KOPT-K1 (cell line): ENCODE data around the gene RAPGEF2.
"Not testable (repeated sequence)": the region's sequence is repeated elsewhere in the genome, so short reads cannot be mapped to it uniquely, and the experiment has no call there.

Source experiments
- H3K27ac ChIP-seq: fragments of 200-600 bp; sonication (generic); 2 replicates; pipeline ENCODE4 v1.5.1; 2016; ENCODE audit warnings: antibody characterized with exemption, mild to moderate bottlenecking, low read depth, low read length; ENCODE audit not compliant: poor library complexity, severe bottlenecking
- H3K36me3 ChIP-seq: fragments of 200-600 bp; sonication (generic); 2 replicates; pipeline ENCODE4 v1.5.1; 2017; ENCODE audit warnings: antibody characterized with exemption, mild to moderate bottlenecking, low read length, moderate library complexity; ENCODE audit not compliant: insufficient read depth
- H3K9me3 ChIP-seq: fragments of 200-600 bp; sonication (generic); 2 replicates; pipeline ENCODE4 v1.5.1; 2017; ENCODE audit warnings: antibody characterized with exemption, low read length, mild to moderate bottlenecking; ENCODE audit not compliant: insufficient read depth, poor library complexity, severe bottlenecking

The RAPGEF2 gene

DNA sequence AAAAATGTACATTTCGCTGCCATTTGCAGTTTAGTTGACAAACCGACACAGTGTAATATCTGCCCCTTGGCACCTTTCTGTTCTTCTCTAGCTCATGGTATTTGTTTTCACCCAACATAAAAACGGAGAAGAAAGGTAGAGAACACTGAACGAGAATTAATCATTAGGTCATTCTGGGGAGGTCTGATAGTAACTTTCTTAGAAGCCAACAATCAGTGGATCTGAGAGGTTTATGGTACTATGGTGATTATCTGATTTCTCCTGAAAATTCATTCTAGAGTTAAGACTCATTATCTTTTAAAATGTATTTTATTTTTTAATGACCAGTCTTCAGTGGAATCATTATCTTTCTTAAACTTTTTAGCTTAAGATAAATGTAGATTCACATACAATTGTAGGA is 8.5 kb downstream of the RAPGEF2 start:
- H3K36me3 ChIP-seq, result no peaks in the 10 kb centered on the region
- peaks cover 5% of the 10 kb centered on the region for H3K9me3 ChIP-seq
- no peak overlapping the region for H3K27ac ChIP-seq

DNA sequence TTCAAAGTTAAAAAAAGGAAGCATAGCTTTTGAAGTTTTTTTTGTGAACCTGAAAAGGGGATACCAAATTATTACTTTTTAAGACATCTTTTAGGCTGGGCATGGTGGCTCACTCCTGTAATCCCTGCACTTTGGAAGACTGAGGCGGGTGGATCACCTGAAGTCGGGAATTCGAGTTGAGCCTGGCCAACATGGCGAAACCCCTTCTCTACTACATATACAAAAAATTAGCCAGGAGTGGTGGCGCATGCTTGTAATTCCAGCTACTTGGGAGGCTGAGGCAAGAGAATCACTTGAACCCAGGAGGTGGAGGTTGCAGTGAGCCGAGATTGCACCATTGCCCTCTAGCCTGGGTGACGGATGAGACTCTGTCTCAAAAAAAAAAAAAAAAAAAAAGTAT is 10.5 kb downstream of the RAPGEF2 start:
- H3K36me3 ChIP-seq, H3K27ac ChIP-seq, H3K9me3 ChIP-seq: not testable (repeated sequence)

DNA sequence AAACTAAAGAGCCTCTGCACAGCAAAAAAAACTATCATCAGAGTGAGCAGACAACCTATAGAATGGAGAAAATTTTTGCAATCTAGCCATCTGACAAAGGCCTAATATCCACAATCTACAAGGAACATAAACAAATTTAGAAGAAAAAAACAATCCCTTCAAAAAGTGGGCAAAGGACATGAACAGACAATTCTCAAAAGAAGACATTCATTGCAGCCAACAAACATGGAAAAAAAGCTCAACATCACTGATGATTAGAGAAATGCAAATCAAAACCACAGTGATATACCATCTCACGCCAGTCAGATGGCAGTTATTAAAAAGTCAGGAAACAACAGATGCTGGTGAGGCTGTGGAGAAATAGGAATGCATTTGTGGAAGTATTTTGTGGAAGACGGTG is 13.2 kb downstream of the RAPGEF2 start:
- H3K27ac ChIP-seq, H3K36me3 ChIP-seq, H3K9me3 ChIP-seq: not testable (repeated sequence)

DNA sequence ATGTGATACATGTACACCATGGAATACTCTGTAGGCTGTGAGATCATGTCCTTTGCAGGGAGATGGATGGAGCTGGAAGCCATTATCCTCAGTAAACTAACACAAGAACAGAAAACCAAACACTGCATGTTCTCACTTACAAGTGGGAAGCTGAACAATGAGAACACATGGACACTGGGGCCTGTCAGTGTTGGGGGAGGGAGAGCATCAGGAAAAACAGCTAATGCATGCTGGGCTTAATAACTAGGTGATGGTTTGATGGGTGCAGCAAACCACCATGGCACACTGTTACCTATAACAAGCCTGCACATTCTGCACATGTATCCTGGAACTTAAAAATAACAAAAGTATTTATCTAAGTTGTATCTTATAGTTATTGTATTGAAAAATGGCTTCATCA is 13.8 kb downstream of the RAPGEF2 start:
- not testable (repeated sequence) for H3K27ac ChIP-seq, H3K9me3 ChIP-seq, H3K36me3 ChIP-seq

DNA sequence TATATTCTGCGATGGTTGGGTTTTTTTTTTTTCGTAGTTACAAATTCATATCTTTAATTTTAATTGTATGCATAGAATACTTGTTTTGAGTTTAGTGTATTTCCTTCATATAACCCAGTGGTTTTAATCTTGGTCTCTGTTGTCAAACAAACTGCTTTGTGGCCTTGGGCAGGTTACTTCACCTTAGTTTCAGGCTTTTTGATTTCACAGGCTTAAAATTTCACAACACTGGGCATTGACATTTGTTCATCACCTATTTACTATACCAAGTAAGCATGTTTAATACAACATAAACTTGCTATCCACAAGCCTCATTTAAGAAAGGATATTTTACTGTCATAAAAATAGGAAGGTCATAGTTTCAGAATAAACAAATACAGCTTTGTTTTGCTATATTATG is 14.7 kb downstream of the RAPGEF2 start:
- no peak overlapping the region for H3K27ac ChIP-seq
- no peaks in the 10 kb centered on the region for H3K36me3 ChIP-seq
- H3K9me3 ChIP-seq, result peaks cover 5% of the 10 kb centered on the region

DNA sequence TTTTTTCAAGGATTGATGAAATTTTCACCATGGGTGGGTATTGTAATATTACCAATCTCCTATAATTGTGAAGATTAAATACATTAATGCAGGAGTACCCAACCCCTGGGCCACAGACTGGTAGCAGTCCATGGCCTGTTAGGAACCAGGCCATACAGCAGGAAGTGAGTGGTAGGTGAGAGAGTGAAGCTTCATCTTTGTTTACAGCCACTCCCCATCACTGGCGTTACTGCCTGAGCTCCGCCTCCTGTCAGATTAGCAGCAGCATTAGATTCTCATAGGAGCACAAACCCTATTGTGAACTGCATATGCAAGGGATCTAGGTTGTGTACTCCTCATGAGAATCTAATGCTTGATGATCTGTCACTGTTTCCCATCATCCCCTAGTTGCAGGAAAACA is 15.1 kb downstream of the RAPGEF2 start:
- H3K27ac ChIP-seq, result no peak overlapping the region
- H3K9me3 ChIP-seq, result peaks cover 5% of the 10 kb centered on the region
- no peaks in the 10 kb centered on the region for H3K36me3 ChIP-seq

DNA sequence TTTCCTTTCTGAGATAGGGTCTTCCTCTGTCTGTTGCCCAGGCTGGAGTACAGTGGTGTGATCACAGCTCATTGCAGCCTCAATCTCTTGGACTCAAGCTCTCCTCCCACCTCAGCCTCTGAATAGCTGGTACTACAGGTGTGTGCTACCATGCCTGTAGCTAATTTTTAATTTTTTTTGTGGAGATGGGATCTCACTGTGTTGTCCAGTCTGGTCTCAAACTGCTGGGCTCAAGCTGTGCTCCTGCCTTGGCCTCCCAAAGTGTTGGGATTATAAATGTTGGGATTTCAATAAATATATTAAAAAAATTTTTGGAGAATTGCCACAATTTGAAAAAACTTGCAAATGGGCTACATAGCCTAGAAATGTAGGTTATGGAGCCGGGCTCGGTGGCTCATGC is 18.5 kb downstream of the RAPGEF2 start:
- H3K27ac ChIP-seq, result no peak overlapping the region
- no peaks in the 10 kb centered on the region for H3K9me3 ChIP-seq
- no peaks in the 10 kb centered on the region for H3K36me3 ChIP-seq

DNA sequence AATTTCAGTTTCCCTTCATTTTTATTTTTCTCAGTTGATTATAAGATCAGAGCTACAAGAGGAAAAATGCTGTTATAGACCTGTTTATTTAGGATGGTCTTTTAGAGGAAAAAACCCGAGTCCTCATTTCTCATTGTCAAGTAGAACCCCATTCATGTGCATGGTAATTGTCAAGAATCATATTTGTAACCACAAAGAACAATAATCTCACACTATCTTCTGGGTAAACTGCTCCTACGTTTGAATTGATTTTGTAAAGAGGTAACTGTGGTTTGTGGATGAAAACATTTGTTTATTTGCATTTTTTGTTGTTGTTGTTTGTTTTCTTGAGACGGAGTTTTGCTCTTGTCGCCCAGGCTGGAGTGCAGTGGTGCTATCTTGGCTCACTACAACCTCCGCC is 23.8 kb downstream of the RAPGEF2 start:
- no peak overlapping the region for H3K27ac ChIP-seq
- no peaks in the 10 kb centered on the region for H3K36me3 ChIP-seq
- H3K9me3 ChIP-seq, result no peaks in the 10 kb centered on the region

DNA sequence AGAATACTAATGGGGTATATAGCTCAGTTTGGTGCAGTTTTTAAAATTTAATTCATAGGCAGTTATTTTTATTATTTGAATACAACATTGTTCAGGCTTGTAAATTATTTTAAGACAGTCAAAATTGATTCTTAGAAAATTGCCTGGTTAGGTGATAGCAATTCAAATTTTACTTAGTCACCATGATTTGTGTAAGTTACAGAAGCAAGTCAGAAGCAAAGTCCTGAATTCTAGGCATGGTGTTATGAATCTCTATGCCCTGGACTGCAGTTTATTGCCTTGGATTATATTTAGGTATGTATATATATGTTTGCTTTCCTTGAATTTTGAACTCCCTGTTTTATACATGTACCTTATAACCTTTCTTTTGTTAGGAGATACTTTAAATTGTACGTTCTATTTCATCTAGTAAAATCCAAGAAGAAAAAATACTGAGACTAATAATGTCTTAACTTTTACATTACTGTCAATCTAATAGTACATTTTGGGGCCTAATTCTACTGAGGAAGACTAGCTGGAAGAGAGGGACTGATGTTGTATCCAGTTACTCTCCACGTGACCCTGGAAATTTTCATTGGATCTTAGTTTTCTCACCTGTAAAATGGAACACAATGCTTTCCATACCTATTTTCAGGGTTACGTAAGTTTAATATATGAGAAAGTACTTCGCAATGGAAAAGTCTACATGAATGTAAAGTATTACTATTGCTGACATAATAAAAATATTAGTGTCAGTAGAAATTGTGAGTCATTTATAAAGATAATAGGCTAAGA is 25.1 kb downstream of the RAPGEF2 start:
- no peaks in the 10 kb centered on the region for H3K36me3 ChIP-seq
- no peak overlapping the region for H3K27ac ChIP-seq
- no peaks in the 10 kb centered on the region for H3K9me3 ChIP-seq

DNA sequence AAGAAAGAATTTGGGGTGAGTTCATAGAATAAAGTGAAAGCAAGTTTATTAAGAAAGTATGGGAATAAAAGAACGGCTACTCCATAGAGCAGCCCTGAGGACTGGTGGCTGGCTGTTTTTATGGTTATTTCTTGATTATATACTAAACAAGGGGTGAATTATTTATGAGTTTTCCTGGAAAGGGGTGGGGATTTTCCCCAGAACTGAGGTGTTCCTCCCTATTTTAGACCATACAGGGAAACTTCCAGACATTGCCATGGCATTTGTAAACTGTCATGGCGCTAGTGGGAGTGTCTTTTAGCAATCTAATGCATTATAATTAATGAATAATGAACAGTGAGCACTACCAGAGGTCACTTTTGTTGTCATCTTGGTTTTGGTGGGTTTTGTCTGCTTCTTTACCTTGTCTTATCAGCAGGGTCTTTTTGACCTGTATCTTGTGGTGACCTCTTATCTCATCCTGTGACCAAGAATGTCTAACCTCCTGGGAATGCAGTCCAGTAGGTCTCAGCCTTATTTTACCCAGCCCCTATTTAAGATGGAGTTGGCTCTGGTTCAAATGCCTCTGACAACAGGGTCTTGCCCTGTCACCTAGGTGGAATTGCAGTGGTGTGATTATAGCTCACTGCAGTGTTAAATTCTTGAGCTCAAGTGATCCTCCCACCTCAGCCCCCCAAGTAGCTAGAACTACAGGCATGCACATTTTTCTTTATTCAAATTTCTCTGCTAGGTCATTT is 27.1 kb downstream of the RAPGEF2 start:
- Histone ChIP-seq H3K36me3 (no peaks in the 10 kb centered on the region), H3K9me3 (no peaks in the 10 kb centered on the region), H3K27ac (no peak overlapping the region)

DNA sequence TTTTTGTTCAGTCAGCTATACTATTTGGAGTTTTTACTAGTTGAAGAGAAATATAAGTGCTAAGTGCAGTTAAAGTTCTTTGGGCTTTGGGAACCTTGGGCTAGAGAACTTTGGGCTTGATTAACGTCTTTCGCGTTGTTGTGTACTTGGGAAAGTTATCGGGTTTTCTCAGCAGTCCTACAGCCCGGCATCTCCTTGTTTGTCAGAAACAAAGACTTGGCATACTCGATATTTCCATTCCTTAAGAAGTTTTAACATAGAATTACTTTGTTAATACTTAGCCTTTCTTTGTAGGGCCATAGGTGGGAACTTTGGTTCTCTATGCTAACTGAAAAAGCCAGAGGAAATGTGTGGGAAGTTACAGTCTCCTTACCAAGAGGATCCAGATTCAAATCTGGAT is 28.7 kb downstream of the RAPGEF2 start:
- no peaks in the 10 kb centered on the region for H3K36me3 ChIP-seq
- no peaks in the 10 kb centered on the region for H3K9me3 ChIP-seq
- H3K27ac ChIP-seq, result no peak overlapping the region

DNA sequence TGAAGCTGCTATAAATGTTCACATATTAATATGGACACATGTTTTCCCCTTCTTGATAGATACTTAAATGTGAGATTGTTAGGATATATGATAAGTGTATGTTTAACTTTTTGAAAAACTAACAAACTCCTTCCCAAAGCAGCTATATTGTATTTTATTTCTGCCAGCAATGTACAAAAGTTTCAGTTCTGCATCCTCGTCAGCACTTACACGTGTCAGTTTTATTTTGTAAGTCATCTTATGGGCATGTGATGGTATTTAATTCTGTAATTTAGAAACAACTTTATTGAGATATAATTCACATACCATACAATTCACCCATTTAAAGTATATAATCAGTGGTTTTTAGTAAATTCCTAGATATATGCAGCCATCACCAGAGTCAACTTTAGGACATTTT is 31.6 kb downstream of the RAPGEF2 start:
- H3K9me3 ChIP-seq, result no peaks in the 10 kb centered on the region
- no peaks in the 10 kb centered on the region for H3K36me3 ChIP-seq
- no peak overlapping the region for H3K27ac ChIP-seq

DNA sequence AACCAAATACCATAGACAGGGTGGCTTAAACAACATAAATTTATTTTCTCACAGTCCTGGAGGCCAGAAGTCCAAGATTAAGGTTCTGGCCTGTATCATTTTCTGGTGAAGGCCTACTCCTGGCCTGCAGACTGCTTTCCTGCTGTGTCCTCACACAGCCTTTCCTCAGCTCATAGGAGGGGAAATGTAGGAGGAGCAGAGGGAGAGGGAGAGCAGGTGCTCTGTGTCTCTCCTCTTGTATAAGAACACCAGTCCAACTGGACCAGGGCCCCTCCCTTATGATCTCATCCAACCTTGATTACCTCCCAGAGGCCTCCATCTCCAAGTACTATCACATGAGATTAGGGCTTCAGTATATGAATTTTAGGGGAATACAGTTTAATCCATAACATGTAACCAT is 34.3 kb downstream of the RAPGEF2 start:
- H3K36me3 ChIP-seq, result no peaks in the 10 kb centered on the region
- no peaks in the 10 kb centered on the region for H3K9me3 ChIP-seq
- no peak overlapping the region for H3K27ac ChIP-seq

DNA sequence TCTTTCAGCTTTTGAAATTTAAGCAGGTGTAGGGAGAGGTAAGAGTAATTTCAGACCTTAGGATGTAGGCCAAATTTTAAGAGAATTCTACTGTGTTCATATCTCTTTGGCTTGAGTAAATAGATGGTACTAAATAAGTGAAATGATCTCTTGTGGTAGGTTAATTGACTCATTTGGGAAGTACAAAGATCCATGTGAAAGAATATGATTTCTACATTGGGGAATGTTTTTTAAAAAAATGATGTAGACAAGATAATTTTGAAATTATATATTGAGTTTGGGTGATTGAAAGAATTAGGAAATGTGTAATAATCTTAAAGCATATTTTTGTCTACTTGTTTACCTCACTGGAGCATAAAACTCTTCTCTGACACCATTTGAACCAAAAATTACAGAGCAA is 35.6 kb downstream of the RAPGEF2 start:
- no peaks in the 10 kb centered on the region for H3K9me3 ChIP-seq
- no peak overlapping the region for H3K27ac ChIP-seq
- H3K36me3 ChIP-seq, result no peaks in the 10 kb centered on the region

DNA sequence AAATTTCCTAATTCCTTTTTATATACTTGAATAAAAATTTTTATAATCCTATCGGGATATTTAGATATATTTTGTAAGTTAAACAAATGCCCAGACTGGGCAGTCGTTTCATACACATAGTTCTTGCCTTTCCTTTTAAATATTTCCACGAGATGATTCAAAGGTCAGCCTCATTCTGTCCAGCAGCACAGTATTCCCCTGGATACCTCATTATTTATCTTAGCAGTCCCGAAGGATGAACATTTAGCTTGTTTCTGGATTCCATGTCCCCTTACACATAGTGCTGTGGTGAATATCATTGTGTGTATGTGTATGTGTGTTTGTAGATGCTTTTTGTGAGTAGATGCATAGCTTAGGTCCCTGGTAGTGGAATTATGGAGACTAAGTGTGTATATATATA is 38.3 kb downstream of the RAPGEF2 start:
- Histone ChIP-seq H3K27ac (no peak overlapping the region), H3K9me3 (no peaks in the 10 kb centered on the region), H3K36me3 (no peaks in the 10 kb centered on the region)

DNA sequence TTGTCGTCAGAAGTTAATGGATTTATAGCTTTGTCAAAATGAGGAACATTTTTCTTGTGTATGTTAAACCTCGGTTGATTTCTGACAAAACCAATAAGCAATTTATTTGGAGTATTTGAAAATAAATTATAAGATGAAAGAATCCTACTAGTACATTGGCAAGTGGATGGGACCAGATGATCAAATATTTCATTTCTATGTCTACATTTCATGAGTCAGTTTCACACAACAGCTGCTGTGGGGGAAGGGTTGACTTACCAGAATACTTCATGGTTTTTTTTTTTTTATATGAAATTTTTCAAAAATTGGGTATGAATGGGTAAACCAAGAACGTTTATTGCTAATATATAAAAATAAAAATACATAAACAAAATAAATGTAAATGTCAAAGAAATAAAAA is 39.4 kb downstream of the RAPGEF2 start:
- Histone ChIP-seq H3K36me3 (no peaks in the 10 kb centered on the region), H3K27ac (no peak overlapping the region), H3K9me3 (no peaks in the 10 kb centered on the region)
